HCT116 (cell line): ENCODE measurements around the gene IL1RL1. TPM values are rescaled to one million over a fixed set of nuclear protein-coding genes. Genes with fewer than 3 reads are reported as not detected.

Experiments
- ATAC-seq: fragments of 200-7000 bp; cut with Tn5 transposase; 2 replicates; pipeline ENCODE4 v1.9.1; 2020; ENCODE audit warnings: mild to moderate bottlenecking, moderate library complexity
- BruUV-seq: library from RNA; stranded (reverse); fragments of 400-500 nt; replicated peaks from 2 replicates; lab custom pipeline; 2021; lab: Mats Ljungman, UMichigan
- CTCF ChIA-PET: fragments of 300-600 bp; sonication (Branson Sonifier 250); formaldehyde crosslinking; loops from one replicate; lab custom pipeline; 2021; ENCODE audit warnings: antibody characterized with exemption; lab: Charles Lee
- POLR2A ChIA-PET: fragments of 300-600, 350-600 bp; sonication (Branson Sonifier 250); formaldehyde crosslinking; loops from one replicate; lab custom pipeline; 2021; ENCODE audit warnings: antibody characterized with exemption; lab: Charles Lee
- RAD21 ChIA-PET, 2 experiments: fragments of 300-600 bp; sonication (Branson Sonifier 250); formaldehyde crosslinking; loops; one replicate each; lab custom pipeline; 2023; ENCODE audit warnings: low total read pairs in 2 of 2; ENCODE audit not compliant: uncharacterized antibody in 2 of 2, unreplicated experiment in 2 of 2, low non-redundant PET in 1 of 2; lab: Charles Lee
- DNase-seq: peaks from one replicate; pipeline ENCODE4 v3.0.0-alpha.2; 2010; ENCODE audit warnings: low read depth, low spot score
- H2AFZ ChIP-seq: fragments of 200-600 bp; shearing (Covaris generic), sonication (generic); 2 replicates; pipeline ENCODE4 v1.6.1; 2017; ENCODE audit warnings: low read depth, mixed run types, mixed read lengths, antibody characterized with exemption, low read length; ENCODE audit not compliant: poor library complexity, severe bottlenecking
- H3K27ac ChIP-seq: 2 replicates; pipeline ENCODE4 v1.5.1; 2012; ENCODE audit warnings: low read depth, low read length
- H3K27me3 ChIP-seq: fragments of 200-600 bp; sonication (generic); 2 replicates; pipeline ENCODE4 v1.6.1; 2016; ENCODE audit warnings: mixed run types, low read length, mixed read lengths; ENCODE audit not compliant: insufficient read depth
- H3K36me3 ChIP-seq, 2 experiments: fragments of 200-500 bp in 1 of 2; fragments of 200-600 bp in 1 of 2; sonication (Bioruptor generic) in 1 of 2; sonication (generic) in 1 of 2; 2 replicates each; pipeline versions ENCODE4 v1.5.1 to v1.6.1; 2014 to 2016; ENCODE audit warnings: low read length in 2 of 2, inconsistent platforms in 1 of 2, mixed read lengths in 1 of 2, mixed run types in 1 of 2; ENCODE audit not compliant: insufficient read depth in 2 of 2, control insufficient read depth in 1 of 2
- H3K4me1 ChIP-seq, 2 experiments: fragments of 200-600 bp in 1 of 2; sonication (generic) in 1 of 2; 2 replicates each; pipeline versions ENCODE4 v1.5.1 to v1.6.1; 2012 to 2017; ENCODE audit warnings: low read length in 2 of 2, inconsistent platforms in 1 of 2, mild to moderate bottlenecking in 1 of 2, mixed read lengths in 1 of 2, mixed run types in 1 of 2, moderate library complexity in 1 of 2; ENCODE audit not compliant: insufficient read depth in 2 of 2, control insufficient read depth in 1 of 2
- H3K4me2 ChIP-seq: fragments of 200-600 bp; sonication (generic); 2 replicates; pipeline ENCODE4 v1.6.1; 2017; ENCODE audit warnings: mixed run types, low read length, mixed read lengths
- H3K4me3 ChIP-seq, 2 experiments: fragments of 200-600 bp in 1 of 2; sonication (generic) in 1 of 2; replicated peaks in 1 of 2; 2 replicates each; pipeline ENCODE4 v1.5.1; 2011 to 2016; ENCODE audit warnings: low read length in 2 of 2, control low read depth in 1 of 2, low read depth in 1 of 2, mild to moderate bottlenecking in 1 of 2, mixed read lengths in 1 of 2, mixed run types in 1 of 2
- H3K79me2 ChIP-seq: fragments of 200-600 bp; sonication (generic); 2 replicates; pipeline ENCODE4 v1.6.1; 2017; ENCODE audit warnings: mild to moderate bottlenecking, mixed run types, low read length, moderate library complexity, mixed read lengths; ENCODE audit not compliant: insufficient read depth
- H3K9ac ChIP-seq: fragments of 200-600 bp; sonication (generic); 2 replicates; pipeline ENCODE4 v1.6.1; 2016; ENCODE audit warnings: low read length, mixed read lengths
- H3K9me2 ChIP-seq: fragments of 200-600 bp; sonication (generic), shearing (Covaris generic); 2 replicates; pipeline ENCODE4 v1.6.1; 2017; ENCODE audit warnings: mixed run types, mild to moderate bottlenecking, moderate library complexity; ENCODE audit not compliant: insufficient read depth
- H3K9me3 ChIP-seq, 2 experiments: fragments of 200-500 bp in 1 of 2; fragments of 200-600 bp in 1 of 2; sonication (Bioruptor generic) in 1 of 2; sonication (generic) in 1 of 2; 2 replicates each; pipeline ENCODE4 v1.6.1; 2014 to 2017; ENCODE audit warnings: low read length in 2 of 2, mixed read lengths in 2 of 2, inconsistent platforms in 1 of 2, low read depth in 1 of 2, mild to moderate bottlenecking in 1 of 2, mixed run types in 1 of 2, moderate library complexity in 1 of 2; ENCODE audit not compliant: control insufficient read depth in 1 of 2, insufficient read depth in 1 of 2
- H4K20me1 ChIP-seq: fragments of 200-600 bp; sonication (generic), shearing (Covaris generic); 2 replicates; pipeline ENCODE4 v1.6.1; 2017; ENCODE audit warnings: mixed run types, mild to moderate bottlenecking, moderate library complexity; ENCODE audit not compliant: insufficient read depth
- CEBPB ChIP-seq: IDR thresholded peaks from 2 replicates; pipeline ENCODE4 v1.6.1; 2012; ENCODE audit warnings: low read depth
- EGR1 ChIP-seq: IDR thresholded peaks from 2 replicates; pipeline ENCODE4 v1.6.1; 2012; ENCODE audit warnings: low read depth
- POLR2AphosphoS5 ChIP-seq: IDR thresholded peaks from 2 replicates; pipeline ENCODE4 v1.6.1; 2011; ENCODE audit warnings: mild to moderate bottlenecking, low read depth, low read length, moderate library complexity
- RAD21 ChIP-seq: IDR thresholded peaks from 2 replicates; pipeline ENCODE4 v1.6.1; 2012; ENCODE audit warnings: low read depth, mild to moderate bottlenecking
- SP1 ChIP-seq: IDR thresholded peaks from 2 replicates; pipeline ENCODE4 v1.6.1; 2012; ENCODE audit warnings: low read depth
- ZFX ChIP-seq: fragments of 450-650 bp; IDR thresholded peaks from 2 replicates; pipeline ENCODE4 v1.6.1; 2017
- ZNF274 ChIP-seq: fragments of 200-500 bp; sonication (Bioruptor generic); IDR thresholded peaks from 2 replicates; pipeline ENCODE4 v1.6.1; 2014; ENCODE audit warnings: mild to moderate bottlenecking, low read depth, low read length, inconsistent platforms
- intact Hi-C: fragments of 100-400 bp; cut with micrococcal nuclease; formaldehyde crosslinking; loops from 2 replicates; pipeline ENCODE4 v1.10.0; 2022
- total RNA-seq: library from RNA; stranded (reverse); gene quantifications from one replicate; pipeline ENCODE4 v1.2.1, GENCODE V29; 2021; ENCODE audit not compliant: unreplicated experiment
- TF ChIP-seq, protein P1 (sequence below), 3 experiments: fragments of 200-600 bp in 1 of 3; sonication (generic) in 1 of 3; IDR thresholded peaks in 2 of 3; conservative IDR thresholded peaks in 1 of 3; 2 replicates each; pipeline ENCODE4 v1.5.1; 2012 to 2017; ENCODE audit warnings: low read depth in 2 of 3, low read length in 2 of 3, antibody characterized with exemption in 1 of 3, borderline replicate concordance in 1 of 3, control low read depth in 1 of 3, mild to moderate bottlenecking in 1 of 3, mixed read lengths in 1 of 3, mixed run types in 1 of 3, moderate library complexity in 1 of 3; ENCODE audit not compliant: insufficient read depth in 1 of 3
- TF ChIP-seq, protein P2 (sequence below): IDR thresholded peaks from 2 replicates; pipeline ENCODE4 v1.6.1; 2012
- TF ChIP-seq, protein P3 (sequence below): IDR thresholded peaks from 2 replicates; pipeline ENCODE4 v1.6.1; 2012; ENCODE audit warnings: low read depth

The IL1RL1 gene
- total RNA-seq, 1 experiment from 2014 or later = not detected

- intact Hi-C loops = no loop called here
- H3K9ac ChIP-seq = no peak overlapping the region
- no peak overlapping the region for H3K27ac ChIP-seq
- H3K27me3 ChIP-seq = no peaks in the 10 kb centered on the region; the same call in 1 of the 2 replicates
- RAD21 ChIA-PET = no interaction called here
- no peaks in the 10 kb centered on the region for H3K9me2 ChIP-seq
- H3K79me2 ChIP-seq = no peaks in the 10 kb centered on the region
- no peak overlapping the region for H3K4me3 ChIP-seq
- H3K36me3 ChIP-seq = no peaks in the 10 kb centered on the region
- no TSS peak for BruUV-seq
- H4K20me1 ChIP-seq = no peaks in the 10 kb centered on the region
- H3K4me1 ChIP-seq = no peaks in the 10 kb centered on the region
- CTCF ChIA-PET = no interaction called here
- TF ChIP-seq, protein P1, sequence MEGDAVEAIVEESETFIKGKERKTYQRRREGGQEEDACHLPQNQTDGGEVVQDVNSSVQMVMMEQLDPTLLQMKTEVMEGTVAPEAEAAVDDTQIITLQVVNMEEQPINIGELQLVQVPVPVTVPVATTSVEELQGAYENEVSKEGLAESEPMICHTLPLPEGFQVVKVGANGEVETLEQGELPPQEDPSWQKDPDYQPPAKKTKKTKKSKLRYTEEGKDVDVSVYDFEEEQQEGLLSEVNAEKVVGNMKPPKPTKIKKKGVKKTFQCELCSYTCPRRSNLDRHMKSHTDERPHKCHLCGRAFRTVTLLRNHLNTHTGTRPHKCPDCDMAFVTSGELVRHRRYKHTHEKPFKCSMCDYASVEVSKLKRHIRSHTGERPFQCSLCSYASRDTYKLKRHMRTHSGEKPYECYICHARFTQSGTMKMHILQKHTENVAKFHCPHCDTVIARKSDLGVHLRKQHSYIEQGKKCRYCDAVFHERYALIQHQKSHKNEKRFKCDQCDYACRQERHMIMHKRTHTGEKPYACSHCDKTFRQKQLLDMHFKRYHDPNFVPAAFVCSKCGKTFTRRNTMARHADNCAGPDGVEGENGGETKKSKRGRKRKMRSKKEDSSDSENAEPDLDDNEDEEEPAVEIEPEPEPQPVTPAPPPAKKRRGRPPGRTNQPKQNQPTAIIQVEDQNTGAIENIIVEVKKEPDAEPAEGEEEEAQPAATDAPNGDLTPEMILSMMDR (IDR thresholded peaks at IDR 0.05 in 2 of 3, conservative IDR thresholded peaks at IDR 0.05 in 1 of 3; ENCODE audit: borderline replicate concordance in 1 of 3, insufficient read depth in 1 of 3, low read depth in 2 of 3, low read length in 2 of 3) = no peak
- TF ChIP-seq EGR1 (no peak), ZNF274 (no peak), RAD21 (no peak), SP1 (no peak), POLR2AphosphoS5 (no peak), CEBPB (no peak), ZFX (no peak)
- TF ChIP-seq, protein P2, sequence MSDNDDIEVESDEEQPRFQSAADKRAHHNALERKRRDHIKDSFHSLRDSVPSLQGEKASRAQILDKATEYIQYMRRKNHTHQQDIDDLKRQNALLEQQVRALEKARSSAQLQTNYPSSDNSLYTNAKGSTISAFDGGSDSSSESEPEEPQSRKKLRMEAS = no peak
- TF ChIP-seq, protein P3, sequence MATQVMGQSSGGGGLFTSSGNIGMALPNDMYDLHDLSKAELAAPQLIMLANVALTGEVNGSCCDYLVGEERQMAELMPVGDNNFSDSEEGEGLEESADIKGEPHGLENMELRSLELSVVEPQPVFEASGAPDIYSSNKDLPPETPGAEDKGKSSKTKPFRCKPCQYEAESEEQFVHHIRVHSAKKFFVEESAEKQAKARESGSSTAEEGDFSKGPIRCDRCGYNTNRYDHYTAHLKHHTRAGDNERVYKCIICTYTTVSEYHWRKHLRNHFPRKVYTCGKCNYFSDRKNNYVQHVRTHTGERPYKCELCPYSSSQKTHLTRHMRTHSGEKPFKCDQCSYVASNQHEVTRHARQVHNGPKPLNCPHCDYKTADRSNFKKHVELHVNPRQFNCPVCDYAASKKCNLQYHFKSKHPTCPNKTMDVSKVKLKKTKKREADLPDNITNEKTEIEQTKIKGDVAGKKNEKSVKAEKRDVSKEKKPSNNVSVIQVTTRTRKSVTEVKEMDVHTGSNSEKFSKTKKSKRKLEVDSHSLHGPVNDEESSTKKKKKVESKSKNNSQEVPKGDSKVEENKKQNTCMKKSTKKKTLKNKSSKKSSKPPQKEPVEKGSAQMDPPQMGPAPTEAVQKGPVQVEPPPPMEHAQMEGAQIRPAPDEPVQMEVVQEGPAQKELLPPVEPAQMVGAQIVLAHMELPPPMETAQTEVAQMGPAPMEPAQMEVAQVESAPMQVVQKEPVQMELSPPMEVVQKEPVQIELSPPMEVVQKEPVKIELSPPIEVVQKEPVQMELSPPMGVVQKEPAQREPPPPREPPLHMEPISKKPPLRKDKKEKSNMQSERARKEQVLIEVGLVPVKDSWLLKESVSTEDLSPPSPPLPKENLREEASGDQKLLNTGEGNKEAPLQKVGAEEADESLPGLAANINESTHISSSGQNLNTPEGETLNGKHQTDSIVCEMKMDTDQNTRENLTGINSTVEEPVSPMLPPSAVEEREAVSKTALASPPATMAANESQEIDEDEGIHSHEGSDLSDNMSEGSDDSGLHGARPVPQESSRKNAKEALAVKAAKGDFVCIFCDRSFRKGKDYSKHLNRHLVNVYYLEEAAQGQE = no peak
- DNase-seq (no peak), ATAC-seq (no peak)
- no peaks in the 10 kb centered on the region for H3K9me3 ChIP-seq
- POLR2A ChIA-PET = no interaction called here
- H3K4me2 ChIP-seq = no peak overlapping the region
- no peak overlapping the region for H2AFZ ChIP-seq
Observed at GRCh38 chr2:102346381-102347130, 35.2 kb downstream of the IL1RL1 start.
